PC-3 (cell line): ENCODE data around the gene PKDREJ. TPM values are rescaled to one million over a fixed set of nuclear protein-coding genes. Genes with fewer than 3 reads are reported as not detected.

Experiments used
- ATAC-seq: fragments of 200-7000 bp; cut with Tn5 transposase; 2 replicates; pipeline ENCODE4 v1.9.1; 2020; ENCODE audit warnings: mild to moderate bottlenecking, moderate library complexity
- BruUV-seq: library from RNA; stranded (reverse); fragments of 400-500 nt; replicated peaks from 2 replicates; lab custom pipeline; 2021; lab: Mats Ljungman, UMichigan
- CTCF ChIA-PET: fragments of 300-600 bp; sonication (Branson Sonifier 250); formaldehyde crosslinking; loops from one replicate; lab custom pipeline; 2022; ENCODE audit warnings: antibody characterized with exemption; lab: Charles Lee
- POLR2A ChIA-PET: fragments of 300-600 bp; sonication (Branson Sonifier 250); formaldehyde crosslinking; loops from one replicate; lab custom pipeline; 2022; ENCODE audit warnings: antibody characterized with exemption; ENCODE audit not compliant: unreplicated experiment; lab: Charles Lee
- DNase-seq: peaks from one replicate; pipeline ENCODE4 v3.0.0-alpha.2; 2015
- H2AFZ ChIP-seq: fragments of 300-600 bp; sonication (generic); 2 replicates; pipeline ENCODE4 v1.6.0; 2016; ENCODE audit warnings: antibody characterized with exemption, low read length
- H3F3A ChIP-seq: fragments of 300-600 bp; sonication (generic); one replicate; pipeline ENCODE4 v1.6.0; 2017; ENCODE audit warnings: antibody characterized with exemption, low read length, control low read depth, mild to moderate bottlenecking; ENCODE audit not compliant: unreplicated experiment
- H3K27ac ChIP-seq: fragments of 300-600 bp; sonication (generic); 2 replicates; pipeline ENCODE4 v1.5.1; 2016; ENCODE audit warnings: mild to moderate bottlenecking, low read length
- H3K27me3 ChIP-seq: fragments of 300-600 bp; sonication (generic); 2 replicates; pipeline ENCODE4 v1.6.1; 2016; ENCODE audit warnings: low read length, mixed read lengths
- H3K36me3 ChIP-seq: fragments of 300-600 bp; sonication (generic); 2 replicates; pipeline ENCODE4 v1.6.1; 2016; ENCODE audit warnings: low read depth, mixed run types, low read length, mixed read lengths
- H3K4me1 ChIP-seq: fragments of 300-600 bp; sonication (generic); 2 replicates; pipeline ENCODE4 v1.5.1; 2016; ENCODE audit warnings: low read length; ENCODE audit not compliant: insufficient read depth
- H3K4me2 ChIP-seq: fragments of 300-600 bp; sonication (generic); 2 replicates; pipeline ENCODE4 v1.6.0; 2016; ENCODE audit warnings: low read length
- H3K4me3 ChIP-seq: fragments of 300-600 bp; sonication (generic); 2 replicates; pipeline ENCODE4 v1.5.1; 2016; ENCODE audit warnings: mild to moderate bottlenecking, low read length, mixed read lengths
- H3K79me2 ChIP-seq: fragments of 300-600 bp; sonication (generic); 2 replicates; pipeline ENCODE4 v1.6.1; 2017; ENCODE audit warnings: low read length, mixed read lengths
- H3K9ac ChIP-seq: fragments of 300-600 bp; sonication (generic); 2 replicates; pipeline ENCODE4 v1.6.0; 2016; ENCODE audit warnings: mild to moderate bottlenecking, low read length
- H3K9me2 ChIP-seq: fragments of 300-600 bp; sonication (generic); replicated peaks from 2 replicates; pipeline ENCODE4 v1.6.1; 2016; ENCODE audit warnings: mixed run types, low read length, mixed read lengths
- H3K9me3 ChIP-seq: fragments of 300-600 bp; sonication (generic); 2 replicates; pipeline ENCODE4 v1.6.1; 2016; ENCODE audit warnings: low read length, mixed read lengths
- H4K20me1 ChIP-seq: fragments of 300-600 bp; sonication (generic); 2 replicates; pipeline ENCODE4 v1.6.1; 2016; ENCODE audit warnings: low read length, mixed read lengths
- CTCF ChIP-seq: fragments of 300-600 bp; sonication (generic); conservative IDR thresholded peaks from 2 replicates; pipeline ENCODE4 v1.5.1; 2017; ENCODE audit warnings: antibody characterized with exemption, low read depth, mild to moderate bottlenecking, low read length
- EZH2 ChIP-seq: fragments of 300-600 bp; sonication (generic); IDR thresholded peaks from one replicate; pipeline ENCODE4 v1.6.1; 2017; ENCODE audit warnings: antibody characterized with exemption, mild to moderate bottlenecking, low read length; ENCODE audit not compliant: unreplicated experiment
- EZH2phosphoT487 ChIP-seq: fragments of 300-600 bp; sonication (generic); IDR thresholded peaks from 2 replicates; pipeline ENCODE4 v1.6.1; 2018; ENCODE audit warnings: mild to moderate bottlenecking, antibody characterized with exemption, low read length, borderline replicate concordance
- intact Hi-C: fragments of 100-400 bp; cut with micrococcal nuclease; formaldehyde crosslinking; loops from 2 replicates; pipeline ENCODE4 v1.9.0; 2023
- total RNA-seq: library from RNA; depleted of rRNA; stranded (reverse); fragments of >200 nt; gene quantifications from 2 replicates; pipeline ENCODE4 v1.2.3, GENCODE V29; 2014

PKDREJ gene
- total RNA-seq, 1 experiment from 2014 or later, result not detected

GRCh38 chr22:46244771-46245170 lies 18.4 kb downstream of the PKDREJ start:
- no peak for ATAC-seq
- H3K9me3 ChIP-seq, result no peaks in the 10 kb centered on the region
- H3K27ac ChIP-seq, result no peak overlapping the region
- H3K4me1 ChIP-seq, result no peaks in the 10 kb centered on the region
- intact Hi-C loops, result no loop called here
- H3K36me3 ChIP-seq, result no peaks in the 10 kb centered on the region
- H3K9ac ChIP-seq, result no peak overlapping the region
- no peaks in the 10 kb centered on the region for H3F3A ChIP-seq
- ChIA-PET CTCF (no interaction called here), POLR2A (no interaction called here)
- TF ChIP-seq EZH2phosphoT487, result no peak
- no peak for TF ChIP-seq CTCF
- no peak for TF ChIP-seq EZH2
- no peak overlapping the region for H3K4me2 ChIP-seq
- H4K20me1 ChIP-seq, result no peaks in the 10 kb centered on the region
- BruUV-seq, result no TSS peak
- H3K9me2 ChIP-seq, result no peaks in the 10 kb centered on the region
- no peak overlapping the region for H3K4me3 ChIP-seq
- H3K79me2 ChIP-seq, result 0 out of 2 replicates have a peak, but pooled peaks cover 6% of the 10 kb centered on the region
- no peak overlapping the region for H2AFZ ChIP-seq
- H3K27me3 ChIP-seq, result no peaks in the 10 kb centered on the region
- no peak for DNase-seq

GRCh38 chr22:46242076-46242475 lies 21.1 kb downstream of the PKDREJ start:
- Histone ChIP-seq H3K27ac (no peak overlapping the region), H3K27me3 (no peaks in the 10 kb centered on the region), H3K9me2 (no peaks in the 10 kb centered on the region), H3K9ac (no peak overlapping the region), H3K4me3 (no peak overlapping the region), H3F3A (no peaks in the 10 kb centered on the region), H4K20me1 (no peaks in the 10 kb centered on the region), H2AFZ (no peak overlapping the region), H3K36me3 (no peaks in the 10 kb centered on the region), H3K9me3 (no peaks in the 10 kb centered on the region), H3K4me2 (no peak overlapping the region), H3K79me2 (no peaks in the 10 kb centered on the region), H3K4me1 (no peaks in the 10 kb centered on the region)
- BruUV-seq, result no TSS peak
- DNase-seq (no peak), ATAC-seq (no peak)
- ChIA-PET CTCF (no interaction called here), POLR2A (no interaction called here)
- intact Hi-C loops, result no loop called here
- TF ChIP-seq EZH2phosphoT487 (no peak), CTCF (no peak), EZH2 (no peak)

- DNase-seq, result no peak
- TF ChIP-seq EZH2 (no peak), EZH2phosphoT487 (no peak), CTCF (no peak)
- Histone ChIP-seq H3K36me3 (no peaks in the 10 kb centered on the region), H3K9me2 (no peaks in the 10 kb centered on the region), H3K9ac (no peak overlapping the region), H3K4me3 (no peak overlapping the region), H3K27me3 (no peaks in the 10 kb centered on the region), H3K4me1 (no peaks in the 10 kb centered on the region), H3K79me2 (no peaks in the 10 kb centered on the region), H4K20me1 (no peaks in the 10 kb centered on the region), H3K4me2 (no peak overlapping the region), H3K27ac (no peak overlapping the region), H2AFZ (no peak overlapping the region), H3K9me3 (no peaks in the 10 kb centered on the region), H3F3A (no peaks in the 10 kb centered on the region)
- ATAC-seq, result no peak
- intact Hi-C loops, result no loop called here
- POLR2A ChIA-PET, result no interaction called here
- CTCF ChIA-PET, result no interaction called here
- BruUV-seq, result no TSS peak
Measured at GRCh38 chr22:46241396-46242007, 21.6 kb downstream of the PKDREJ start.
